Stomach (tissue), 9 donors: ENCODE measurements around the gene PET117. TPM values are rescaled to one million over a fixed set of nuclear protein-coding genes. Genes with fewer than 3 reads are reported as not detected.

ENCODE experiments used
- DNase-seq, 2 donors: peaks; one replicate each; pipeline versions ENCODE4 v3.0.0 to v3.0.0-alpha.2; 2013 to 2019
- H3K27ac ChIP-seq, 5 donors: fragments of 200-600 bp in 4 of 5; sonication (generic) in 4 of 5; one replicate each; pipeline ENCODE4 v1.5.1; 2013 to 2019; ENCODE audit warnings: mild to moderate bottlenecking in 1 of 5, moderate library complexity in 1 of 5
- H3K27me3 ChIP-seq, 3 donors: fragments of 200-600 bp; sonication (generic); one replicate each; pipeline ENCODE4 v1.5.1; 2017 to 2019; ENCODE audit warnings: mixed run types in 1 of 3
- H3K36me3 ChIP-seq, 4 donors: fragments of 200-600 bp; sonication (generic); 1 replicate in 3 of 4; 2 replicates in 1 of 4; pipeline ENCODE4 v1.5.1; 2016 to 2019
- H3K4me1 ChIP-seq, 4 donors: fragments of 200-600 bp; sonication (generic); one replicate each; pipeline ENCODE4 v1.5.1; 2016 to 2019
- H3K4me3 ChIP-seq, 4 donors: fragments of 200-600 bp; sonication (generic) in 3 of 4; one replicate each; pipeline ENCODE4 v1.5.1; 2016 to 2019; ENCODE audit warnings: mild to moderate bottlenecking in 1 of 4
- H3K9me3 ChIP-seq, 4 donors: fragments of 200-600 bp; sonication (generic); one replicate each; pipeline ENCODE4 v1.5.1; 2016 to 2019
- EP300 ChIP-seq: sonication (generic); formaldehyde crosslinking; IDR thresholded peaks from one replicate; pipeline ENCODE4 v1.6.1; 2017; ENCODE audit warnings: antibody characterized with exemption
- POLR2A ChIP-seq, 4 donors: fragments of 450-650 bp; IDR thresholded peaks; one replicate each; pipeline ENCODE4 v1.6.1; 2016; ENCODE audit warnings: antibody characterized with exemption in 4 of 4, control low read depth in 2 of 4, mild to moderate bottlenecking in 1 of 4, moderate library complexity in 1 of 4
- POLR2AphosphoS5 ChIP-seq, 3 donors: sonication (generic); formaldehyde crosslinking; IDR thresholded peaks; one replicate each; pipeline ENCODE4 v1.6.1; 2016; ENCODE audit warnings: antibody characterized with exemption in 3 of 3
- WGBS, 5 donors: extraction: QIAGEN DNeasy Blood & Tissue Kit in 3 of 5; methylation state at CpG; one replicate each; pipeline versions ENCODE4 v1.1.5 to v1.1.7; 2013 to 2018; 5-methylcytosine and 5-hydroxymethylcytosine counted together
- intact Hi-C: fragments of 100-400 bp; cut with DNase I; formaldehyde crosslinking; loops from one replicate; pipeline ENCODE4 v1.15.1; 2023; ENCODE audit warnings: low total_unique reads
- polyA plus RNA-seq, 3 donors: library from polyadenylated mRNA; stranded (reverse); fragments of 200-250 nt; gene quantifications; one replicate each; pipeline ENCODE4 v1.2.3, GENCODE V29; 2013
- small RNA-seq, 4 donors: library from RNA; depleted of rRNA; stranded (forward); fragments of <200 nt; gene quantifications; one replicate each; pipeline ENCODE3, GENCODE V24; 2016
- total RNA-seq, 5 donors: library from RNA; depleted of rRNA; stranded (reverse); fragments of >200 nt; gene quantifications; one replicate each; pipeline versions ENCODE4 v1.1.0 to v1.2.3, GENCODE V29; 2014 to 2016
- TF ChIP-seq, protein P1 (sequence below), 7 experiments: fragments of 450-650 bp in 4 of 7; fragments of 200-600 bp in 3 of 7; sonication (generic) in 3 of 7; IDR thresholded peaks; one replicate each; pipeline ENCODE4 v1.5.1; 2016 to 2019; ENCODE audit warnings: antibody characterized with exemption in 7 of 7, control low read depth in 2 of 7, mild to moderate bottlenecking in 1 of 7
- donor health status: healthy with polysubstance abuse.
- donor health status: Bipolar disorder and iron deficiency.
- donor health status: healthy.

The PET117 gene
- total and polyA plus RNA-seq, 8 donors, result 1.2 to 23.5 (median 14.5) TPM

DNA sequence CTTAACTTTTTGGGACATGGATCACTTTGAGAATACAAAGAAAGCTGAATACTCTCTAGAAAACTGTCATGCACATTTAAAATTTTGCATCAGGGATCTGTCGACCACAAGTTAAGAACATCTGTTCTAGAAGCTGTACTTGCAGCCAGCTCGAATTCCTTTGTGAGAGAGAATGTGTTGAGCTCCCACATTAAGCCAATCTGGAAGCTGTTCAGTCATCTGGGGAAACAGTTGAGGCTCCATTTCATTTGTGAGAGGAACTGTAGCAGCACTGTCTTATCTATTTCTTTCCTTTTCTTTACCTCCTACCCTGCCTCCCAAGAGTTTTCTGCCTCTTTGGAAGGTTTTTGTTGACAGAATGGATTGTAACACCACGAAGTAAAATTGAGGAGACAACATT lies 50.8 kb downstream of the PET117 start:
- Histone ChIP-seq H3K4me3 (no peak overlapping the region), H3K4me1 (no peaks in the 10 kb centered on the region), H3K27me3 (no peaks in the 10 kb centered on the region), H3K27ac (no peak overlapping the region), H3K36me3 (peaks cover 55 to 84% (median 76%) of the 10 kb centered on the region in 4 donors), H3K9me3 (no peaks in the 10 kb centered on the region)
- intact Hi-C loops, result no loop called here
- TF ChIP-seq, protein P1, sequence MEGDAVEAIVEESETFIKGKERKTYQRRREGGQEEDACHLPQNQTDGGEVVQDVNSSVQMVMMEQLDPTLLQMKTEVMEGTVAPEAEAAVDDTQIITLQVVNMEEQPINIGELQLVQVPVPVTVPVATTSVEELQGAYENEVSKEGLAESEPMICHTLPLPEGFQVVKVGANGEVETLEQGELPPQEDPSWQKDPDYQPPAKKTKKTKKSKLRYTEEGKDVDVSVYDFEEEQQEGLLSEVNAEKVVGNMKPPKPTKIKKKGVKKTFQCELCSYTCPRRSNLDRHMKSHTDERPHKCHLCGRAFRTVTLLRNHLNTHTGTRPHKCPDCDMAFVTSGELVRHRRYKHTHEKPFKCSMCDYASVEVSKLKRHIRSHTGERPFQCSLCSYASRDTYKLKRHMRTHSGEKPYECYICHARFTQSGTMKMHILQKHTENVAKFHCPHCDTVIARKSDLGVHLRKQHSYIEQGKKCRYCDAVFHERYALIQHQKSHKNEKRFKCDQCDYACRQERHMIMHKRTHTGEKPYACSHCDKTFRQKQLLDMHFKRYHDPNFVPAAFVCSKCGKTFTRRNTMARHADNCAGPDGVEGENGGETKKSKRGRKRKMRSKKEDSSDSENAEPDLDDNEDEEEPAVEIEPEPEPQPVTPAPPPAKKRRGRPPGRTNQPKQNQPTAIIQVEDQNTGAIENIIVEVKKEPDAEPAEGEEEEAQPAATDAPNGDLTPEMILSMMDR (IDR thresholded peaks at IDR 0.05), result no peak
- TF ChIP-seq POLR2A (IDR thresholded peaks at IDR 0.05), result no peak
- no peak for TF ChIP-seq POLR2AphosphoS5 (IDR thresholded peaks at IDR 0.05)
- no peak for TF ChIP-seq EP300
- 47 to 59% (median 56%) methylated on average over 3 of the region's 3 CpGs for WGBS, 5 donors
- DNase-seq, result no peak

DNA sequence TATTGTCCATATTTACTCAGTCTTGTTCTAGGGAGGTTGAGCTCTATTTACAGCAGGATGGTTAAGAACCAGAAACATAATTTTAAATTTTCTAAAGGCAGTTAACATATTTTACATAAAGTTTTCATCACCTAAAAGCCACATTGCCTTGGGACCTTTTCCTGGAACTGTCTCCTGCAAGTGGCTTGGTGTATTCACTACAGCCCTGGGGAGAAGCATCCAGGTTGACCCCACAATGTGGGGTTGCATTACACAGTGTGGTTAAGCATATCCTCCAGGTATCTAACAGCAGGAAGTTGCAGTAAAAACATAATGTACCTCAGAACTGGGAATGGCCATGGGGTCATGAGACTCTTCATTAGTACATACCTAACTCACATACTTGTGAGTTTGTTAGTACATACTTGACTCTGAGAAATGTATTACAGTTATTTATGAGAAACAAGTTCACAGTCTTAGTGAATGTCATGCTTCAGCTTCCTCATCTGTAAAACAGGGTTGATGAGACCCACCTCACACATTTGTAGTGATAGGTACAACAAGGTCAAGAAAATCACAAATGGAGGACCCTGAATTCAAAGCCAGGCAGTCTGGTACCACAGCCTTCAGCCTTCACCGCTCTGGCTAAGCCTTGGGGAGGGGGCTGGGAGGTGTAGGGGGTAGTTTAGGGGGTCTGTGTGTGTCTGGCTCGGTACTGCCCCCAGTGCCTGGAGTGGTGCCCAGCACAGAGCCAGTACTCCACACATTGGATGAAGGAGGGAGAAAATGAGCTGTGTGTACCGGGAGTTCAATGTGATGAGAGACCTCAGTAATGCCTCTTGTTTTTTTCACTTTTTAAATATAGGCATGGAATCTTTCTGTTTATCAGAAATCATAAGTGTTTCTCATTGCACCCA lies 52.9 kb downstream of the PET117 start:
- H3K27ac ChIP-seq, result no peak overlapping the region
- intact Hi-C loops, result no loop called here
- no peak overlapping the region for H3K4me3 ChIP-seq
- TF ChIP-seq POLR2A (IDR thresholded peaks at IDR 0.05) (no peak), POLR2AphosphoS5 (IDR thresholded peaks at IDR 0.05) (no peak), EP300 (no peak)
- TF ChIP-seq, protein P1 (IDR thresholded peaks at IDR 0.05), result no peak
- no peak for DNase-seq
- H3K4me1 ChIP-seq, result no peaks in the 10 kb centered on the region
- H3K27me3 ChIP-seq, result no peaks in the 10 kb centered on the region
- H3K36me3 ChIP-seq, result peaks cover 36 to 63% (median 55%) of the 10 kb centered on the region in 4 donors
- no peaks in the 10 kb centered on the region for H3K9me3 ChIP-seq
- WGBS, 5 donors, result 74 to 93% (median 88%) methylated on average over 3 of the region's 3 CpGs

DNA sequence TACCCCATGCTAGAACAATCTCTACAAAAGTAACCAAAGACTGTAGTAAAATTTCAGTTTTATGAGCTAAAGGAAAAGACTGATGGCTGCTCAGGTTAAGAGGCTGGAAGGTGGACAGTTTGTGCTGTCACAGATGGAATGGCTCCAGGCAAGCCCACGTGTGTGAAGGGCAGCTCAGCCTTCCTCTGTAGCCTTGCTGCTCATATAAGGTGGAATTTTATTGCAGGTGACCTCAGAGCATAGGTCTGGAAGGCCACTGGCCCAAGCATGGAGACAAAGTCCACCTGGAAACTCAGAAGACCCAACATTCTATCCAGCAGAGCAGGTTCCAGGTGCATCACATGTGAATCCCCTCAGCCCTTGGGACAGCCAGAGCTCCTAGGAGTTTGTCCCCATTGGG lies 53.6 kb downstream of the PET117 start:
- TF ChIP-seq POLR2A (IDR thresholded peaks at IDR 0.05) (no peak), POLR2AphosphoS5 (IDR thresholded peaks at IDR 0.05) (no peak), EP300 (no peak)
- TF ChIP-seq, protein P1 (IDR thresholded peaks at IDR 0.05), result no peak
- 64 to 79% (median 73%) methylated on average over 1 of the region's 1 CpG for WGBS, 5 donors
- H3K36me3 ChIP-seq, result peaks cover 29 to 56% (median 48%) of the 10 kb centered on the region in 4 donors
- H3K27ac ChIP-seq, result no peak overlapping the region
- no peaks in the 10 kb centered on the region for H3K9me3 ChIP-seq
- no peaks in the 10 kb centered on the region for H3K27me3 ChIP-seq
- H3K4me1 ChIP-seq, result no peaks in the 10 kb centered on the region
- H3K4me3 ChIP-seq, result no peak overlapping the region
- DNase-seq, result no peak
- intact Hi-C loops, result no loop called here

Small RNA genes lying within 50 kb of the gene (small RNA-seq; reads per million reads assigned to genes)
- gene RF00019 (0 reads per million in 4 donors), gene RNU7-137P (0 reads per million in 4 donors)

Other genes with a start within 250 kb of the PET117 start
- gene SNX5, start 169.1 kb upstream of the PET117 start, total RNA-seq, result 100 to 1,000 TPM in 4 of 5 donors, 10 to 100 TPM in 1; 47.3 to 202 (median 126) TPM
- gene SNX5, start 169.1 kb upstream of the PET117 start, polyA plus RNA-seq, result 10 to 100 TPM; 71.1 to 81.6 (median 73.8) TPM
- gene MGME1, start 168.8 kb upstream of the PET117 start, total RNA-seq, result 10 to 100 TPM in 1 of 5 donors, 1 to 10 TPM in 4; 2.3 to 19.1 (median 6.4) TPM
- 10 to 100 TPM in 2 of 3 donors, 1 to 10 TPM in 1; 6.7 to 11.0 (median 10.1) TPM for gene MGME1, start 168.8 kb upstream of the PET117 start, polyA plus RNA-seq
- 10 to 100 TPM; 10.7 to 58.3 (median 27.2) TPM for gene OVOL2, start 79.9 kb upstream of the PET117 start, total RNA-seq
- 10 to 100 TPM in 1 of 3 donors, 1 to 10 TPM in 2; 5.0 to 16.0 (median 8.5) TPM for gene OVOL2, start 79.9 kb upstream of the PET117 start, polyA plus RNA-seq
- gene KAT14, start within 50 bp of the PET117 start, total RNA-seq, result 10 to 100 TPM in 3 of 5 donors, 1 to 10 TPM in 1, under 1 TPM in 1; 0.58 to 35.5 (median 12.5) TPM
- 10 to 100 TPM in 1 of 3 donors, 1 to 10 TPM in 2; 6.2 to 12.8 (median 7.1) TPM for gene KAT14, start within 50 bp of the PET117 start, polyA plus RNA-seq
- 10 to 100 TPM in 3 of 5 donors, 1 to 10 TPM in 2; 3.5 to 48.2 (median 19.1) TPM for gene ZNF133, start 150.7 kb downstream of the PET117 start, total RNA-seq
- 10 to 100 TPM in 1 of 3 donors, 1 to 10 TPM in 2; 7.9 to 18.2 (median 9.6) TPM for gene ZNF133, start 150.7 kb downstream of the PET117 start, polyA plus RNA-seq